Panc1 (cell line): ENCODE results near the gene BASP1. TPM values are rescaled to one million over a fixed set of nuclear protein-coding genes. Genes with fewer than 3 reads are reported as not detected.

ENCODE experiments used
- ATAC-seq: fragments of 200-7000 bp; cut with Tn5 transposase; 2 replicates; pipeline ENCODE4 v1.9.1; 2020; ENCODE audit warnings: mild to moderate bottlenecking, moderate library complexity
- BruUV-seq: library from RNA; stranded (reverse); fragments of 400-500 nt; replicated peaks from 2 replicates; lab custom pipeline; 2021; lab: Mats Ljungman, UMichigan
- CTCF ChIA-PET: fragments of 300-600 bp; sonication (Branson Sonifier 250); formaldehyde crosslinking; loops from one replicate; lab custom pipeline; 2022; ENCODE audit warnings: antibody characterized with exemption; lab: Charles Lee
- POLR2A ChIA-PET: fragments of 300-600 bp; sonication (Branson Sonifier 250); formaldehyde crosslinking; loops from one replicate; lab custom pipeline; 2022; ENCODE audit warnings: antibody characterized with exemption; lab: Charles Lee
- DNase-seq: peaks from one replicate; pipeline ENCODE4 v3.0.0-alpha.2; 2010; ENCODE audit warnings: low read depth, low spot score
- H3K27ac ChIP-seq: 2 replicates; pipeline ENCODE4 v1.5.1; 2011; ENCODE audit warnings: mild to moderate bottlenecking, low read length, inconsistent platforms
- H3K27me3 ChIP-seq: fragments of 200-500 bp; sonication (Bioruptor generic); 2 replicates; pipeline ENCODE4 v1.6.0; 2014; ENCODE audit warnings: low read length, inconsistent platforms; ENCODE audit not compliant: control insufficient read depth, insufficient read depth
- H3K36me3 ChIP-seq: fragments of 200-500 bp; sonication (Bioruptor generic); 2 replicates; pipeline ENCODE4 v1.5.1; 2014; ENCODE audit warnings: inconsistent platforms, mild to moderate bottlenecking, low read length, moderate library complexity; ENCODE audit not compliant: control insufficient read depth, insufficient read depth
- H3K4me1 ChIP-seq: 2 replicates; pipeline ENCODE4 v1.5.1; 2011; ENCODE audit warnings: inconsistent platforms, mild to moderate bottlenecking, low read length, moderate library complexity; ENCODE audit not compliant: control insufficient read depth, insufficient read depth
- H3K4me3 ChIP-seq, 2 experiments: 2 replicates each; pipeline ENCODE4 v1.5.1; 2011 to 2012; ENCODE audit warnings: low read depth in 2 of 2, low read length in 2 of 2, mild to moderate bottlenecking in 2 of 2, inconsistent platforms in 1 of 2, moderate library complexity in 1 of 2
- H3K9me3 ChIP-seq: fragments of 200-500 bp; sonication (Bioruptor generic); 2 replicates; pipeline ENCODE4 v1.5.1; 2014; ENCODE audit warnings: low read depth, mild to moderate bottlenecking, inconsistent platforms, low read length, moderate library complexity; ENCODE audit not compliant: control insufficient read depth, insufficient read depth
- POLR2AphosphoS5 ChIP-seq: IDR thresholded peaks from 2 replicates; pipeline ENCODE4 v1.6.1; 2012; ENCODE audit warnings: mild to moderate bottlenecking, low read depth, low read length, moderate library complexity
- SIN3A ChIP-seq: IDR thresholded peaks from 2 replicates; pipeline ENCODE4 v1.6.1; 2012; ENCODE audit warnings: low read depth, mild to moderate bottlenecking, low read length, moderate library complexity, borderline replicate concordance; ENCODE audit not compliant: insufficient read depth
- TCF7L2 ChIP-seq: IDR thresholded peaks from 2 replicates; pipeline ENCODE4 v1.6.1; 2011; ENCODE audit warnings: mild to moderate bottlenecking, low read depth, low read length, inconsistent platforms
- in situ Hi-C: cut with HindIII; loops from 2 replicates; pipeline ENCODE4 v1.10.0; 2016; ENCODE audit warnings: low sequenced_read_pairs, low pct_unique_long_range_greater_than_20kb
- intact Hi-C: fragments of 100-400 bp; cut with micrococcal nuclease; formaldehyde crosslinking; loops from one replicate; pipeline ENCODE4 v1.10.0; 2022; ENCODE audit not compliant: unreplicated experiment
- total RNA-seq: library from RNA; stranded (reverse); gene quantifications from one replicate; pipeline ENCODE4 v1.2.1, GENCODE V29; 2021; ENCODE audit not compliant: unreplicated experiment
- TF ChIP-seq, protein P1 (sequence below), 2 experiments: IDR thresholded peaks; 2 replicates each; pipeline ENCODE4 v1.6.1; 2011 to 2012; ENCODE audit warnings: low read depth in 2 of 2, control low read depth in 1 of 2, low read length in 1 of 2, mild to moderate bottlenecking in 1 of 2, moderate library complexity in 1 of 2; ENCODE audit not compliant: insufficient read depth in 1 of 2
- TF ChIP-seq, protein P2 (sequence below): fragments of 450-650 bp; IDR thresholded peaks from 2 replicates; pipeline ENCODE4 v1.5.1; 2017; ENCODE audit warnings: mild to moderate bottlenecking

Gene BASP1
- total RNA-seq, 1 experiment from 2014 or later, result 217 TPM

DNA sequence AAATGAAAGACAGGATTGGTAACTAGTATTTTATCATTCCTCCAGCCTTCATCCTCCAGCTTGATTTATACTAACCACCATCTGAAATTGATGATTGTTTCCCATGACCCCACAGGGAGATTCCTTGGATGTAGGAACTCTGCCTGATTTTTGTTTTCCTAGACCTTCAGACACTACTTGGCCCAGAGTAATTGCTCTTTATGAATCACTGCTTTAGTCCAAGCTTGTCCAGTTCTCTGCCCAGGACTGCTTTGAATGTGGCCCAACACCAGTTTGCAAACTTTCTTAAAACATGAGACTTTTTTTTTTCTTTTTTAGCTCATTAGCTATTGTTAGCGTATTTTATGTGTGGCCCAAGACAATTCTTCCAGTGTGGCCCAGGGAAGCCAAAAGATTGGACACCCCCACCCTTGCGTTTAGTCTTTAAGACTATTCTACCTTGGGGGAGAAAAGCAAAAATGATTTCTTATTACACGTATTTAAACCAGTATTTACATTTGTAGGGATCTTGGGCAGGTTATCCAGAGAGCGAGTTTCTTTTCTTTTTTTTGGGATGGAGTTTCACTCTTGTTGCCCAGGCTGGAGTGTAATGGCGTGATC, 18.4 kb downstream of the BASP1 start:
- in situ Hi-C loops, result no loop called here
- Histone ChIP-seq H3K4me1 (peaks cover 79% of the 10 kb centered on the region), H3K27me3 (no peaks in the 10 kb centered on the region), H3K27ac (no peak overlapping the region), H3K9me3 (no peaks in the 10 kb centered on the region), H3K36me3 (no peaks in the 10 kb centered on the region), H3K4me3 (no peak overlapping the region)
- intact Hi-C loops, result no loop called here
- no TSS peak for BruUV-seq
- ChIA-PET CTCF (no interaction called here), POLR2A (no interaction called here)
- TF ChIP-seq POLR2AphosphoS5 (no peak), SIN3A (no peak), TCF7L2 (no peak)
- TF ChIP-seq, protein P1, sequence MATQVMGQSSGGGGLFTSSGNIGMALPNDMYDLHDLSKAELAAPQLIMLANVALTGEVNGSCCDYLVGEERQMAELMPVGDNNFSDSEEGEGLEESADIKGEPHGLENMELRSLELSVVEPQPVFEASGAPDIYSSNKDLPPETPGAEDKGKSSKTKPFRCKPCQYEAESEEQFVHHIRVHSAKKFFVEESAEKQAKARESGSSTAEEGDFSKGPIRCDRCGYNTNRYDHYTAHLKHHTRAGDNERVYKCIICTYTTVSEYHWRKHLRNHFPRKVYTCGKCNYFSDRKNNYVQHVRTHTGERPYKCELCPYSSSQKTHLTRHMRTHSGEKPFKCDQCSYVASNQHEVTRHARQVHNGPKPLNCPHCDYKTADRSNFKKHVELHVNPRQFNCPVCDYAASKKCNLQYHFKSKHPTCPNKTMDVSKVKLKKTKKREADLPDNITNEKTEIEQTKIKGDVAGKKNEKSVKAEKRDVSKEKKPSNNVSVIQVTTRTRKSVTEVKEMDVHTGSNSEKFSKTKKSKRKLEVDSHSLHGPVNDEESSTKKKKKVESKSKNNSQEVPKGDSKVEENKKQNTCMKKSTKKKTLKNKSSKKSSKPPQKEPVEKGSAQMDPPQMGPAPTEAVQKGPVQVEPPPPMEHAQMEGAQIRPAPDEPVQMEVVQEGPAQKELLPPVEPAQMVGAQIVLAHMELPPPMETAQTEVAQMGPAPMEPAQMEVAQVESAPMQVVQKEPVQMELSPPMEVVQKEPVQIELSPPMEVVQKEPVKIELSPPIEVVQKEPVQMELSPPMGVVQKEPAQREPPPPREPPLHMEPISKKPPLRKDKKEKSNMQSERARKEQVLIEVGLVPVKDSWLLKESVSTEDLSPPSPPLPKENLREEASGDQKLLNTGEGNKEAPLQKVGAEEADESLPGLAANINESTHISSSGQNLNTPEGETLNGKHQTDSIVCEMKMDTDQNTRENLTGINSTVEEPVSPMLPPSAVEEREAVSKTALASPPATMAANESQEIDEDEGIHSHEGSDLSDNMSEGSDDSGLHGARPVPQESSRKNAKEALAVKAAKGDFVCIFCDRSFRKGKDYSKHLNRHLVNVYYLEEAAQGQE (IDR thresholded peaks at IDR 0.05; ENCODE audit: insufficient read depth in 1 of 2, low read depth in 2 of 2, low read length in 1 of 2), result no peak
- TF ChIP-seq, protein P2, sequence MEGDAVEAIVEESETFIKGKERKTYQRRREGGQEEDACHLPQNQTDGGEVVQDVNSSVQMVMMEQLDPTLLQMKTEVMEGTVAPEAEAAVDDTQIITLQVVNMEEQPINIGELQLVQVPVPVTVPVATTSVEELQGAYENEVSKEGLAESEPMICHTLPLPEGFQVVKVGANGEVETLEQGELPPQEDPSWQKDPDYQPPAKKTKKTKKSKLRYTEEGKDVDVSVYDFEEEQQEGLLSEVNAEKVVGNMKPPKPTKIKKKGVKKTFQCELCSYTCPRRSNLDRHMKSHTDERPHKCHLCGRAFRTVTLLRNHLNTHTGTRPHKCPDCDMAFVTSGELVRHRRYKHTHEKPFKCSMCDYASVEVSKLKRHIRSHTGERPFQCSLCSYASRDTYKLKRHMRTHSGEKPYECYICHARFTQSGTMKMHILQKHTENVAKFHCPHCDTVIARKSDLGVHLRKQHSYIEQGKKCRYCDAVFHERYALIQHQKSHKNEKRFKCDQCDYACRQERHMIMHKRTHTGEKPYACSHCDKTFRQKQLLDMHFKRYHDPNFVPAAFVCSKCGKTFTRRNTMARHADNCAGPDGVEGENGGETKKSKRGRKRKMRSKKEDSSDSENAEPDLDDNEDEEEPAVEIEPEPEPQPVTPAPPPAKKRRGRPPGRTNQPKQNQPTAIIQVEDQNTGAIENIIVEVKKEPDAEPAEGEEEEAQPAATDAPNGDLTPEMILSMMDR, result no peak
- DNase-seq, result no peak
- no peak for ATAC-seq

DNA sequence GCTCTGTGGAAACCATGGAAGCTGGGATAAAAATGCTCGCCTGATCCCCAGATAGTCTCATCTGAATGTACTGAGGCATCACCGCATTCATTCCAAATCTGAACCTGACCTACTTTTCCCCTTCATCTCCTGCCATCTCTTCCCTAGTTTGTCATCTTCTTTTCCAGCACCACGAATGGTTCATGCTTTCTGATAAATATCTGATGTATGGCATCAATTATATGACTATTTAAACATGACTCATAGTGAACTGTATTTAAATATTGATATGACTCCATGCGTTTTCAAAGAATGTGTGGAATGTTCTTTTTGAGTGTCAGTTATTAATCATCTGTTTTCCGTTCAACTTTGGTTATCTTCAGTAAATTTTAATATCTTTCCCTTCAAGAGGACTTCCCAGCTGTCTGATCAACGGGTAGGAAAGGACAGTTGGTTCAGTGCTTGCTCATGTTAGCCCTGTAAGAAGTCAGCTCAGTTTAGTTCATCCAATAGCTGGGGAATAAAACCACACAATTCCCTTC, 21.1 kb downstream of the BASP1 start:
- Histone ChIP-seq H3K36me3 (no peaks in the 10 kb centered on the region), H3K4me3 (peak overlapping the region in 1 of 2 experiments; percentile 10; a peak in 1 of 4 replicates), H3K4me1 (peaks cover 83% of the 10 kb centered on the region), H3K9me3 (no peaks in the 10 kb centered on the region), H3K27ac (peak overlapping the region; percentile 83), H3K27me3 (no peaks in the 10 kb centered on the region)
- intact Hi-C loops, result no loop called here
- peak; percentile 70 for ATAC-seq
- no peak for DNase-seq
- TF ChIP-seq, protein P1 (IDR thresholded peaks at IDR 0.05; ENCODE audit: insufficient read depth in 1 of 2, low read depth in 2 of 2, low read length in 1 of 2), result no peak
- TF ChIP-seq SIN3A, result no peak
- no peak for TF ChIP-seq POLR2AphosphoS5
- TF ChIP-seq, protein P2, result no peak
- TF ChIP-seq TCF7L2, result no peak
- ChIA-PET POLR2A (no interaction called here), CTCF (no interaction called here)
- in situ Hi-C loops, result no loop called here
- no TSS peak for BruUV-seq
